Measurements from ENCODE around the gene MYRFL. TPM values are rescaled to one million over a fixed set of nuclear protein-coding genes. Genes with fewer than 3 reads are reported as not detected.

Gene MYRFL
- total and polyA plus RNA-seq, 2 of the 8 experiments (the other 6 are each of a cell fraction or from before 2014, with no cell fraction given): 1.1 to 2.0 TPM

DNA sequence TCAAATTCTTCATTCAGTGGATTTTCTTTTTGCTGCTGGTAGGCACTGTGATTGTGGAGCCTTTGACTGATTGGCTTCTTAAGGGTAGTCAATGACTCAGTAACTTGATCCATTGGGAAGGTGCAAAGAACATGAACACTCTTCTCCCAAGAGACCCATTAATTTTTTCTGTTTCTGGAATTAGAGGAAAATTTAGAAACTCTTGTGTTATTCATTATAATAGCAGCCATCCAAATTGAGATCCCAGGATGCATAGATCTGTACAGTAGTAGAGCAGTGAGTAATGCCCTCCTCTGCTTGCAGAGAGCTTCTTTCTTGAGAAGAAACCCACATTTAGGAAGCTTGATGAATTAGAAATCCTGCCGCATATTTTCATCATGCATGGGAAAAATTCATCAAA, 63.9 kb downstream of the MYRFL start (continued):
- TF ChIP-seq GABPA (IDR thresholded peaks at IDR 0.05; ENCODE audit: borderline replicate concordance, insufficient read depth, low read length): no peak
- TF ChIP-seq CEBPB (IDR thresholded peaks at IDR 0.05; ENCODE audit: low read depth, low read length): no peak
- TF ChIP-seq KDM5A (IDR thresholded peaks at IDR 0.05; ENCODE audit: low read length): no peak
- TF ChIP-seq BRCA1 (IDR thresholded peaks at IDR 0.05; ENCODE audit: low read depth, low read length): no peak
- TF ChIP-seq SIN3A (conservative IDR thresholded peaks at IDR 0.05 in 1 of 2, IDR thresholded peaks at IDR 0.05 in 1 of 2; ENCODE audit: low read depth in 1 of 2, low read length in 2 of 2): no peak
